Neural cell (in vitro differentiated cells): ENCODE data around the gene BTF3L4. TPM values are rescaled to one million over a fixed set of nuclear protein-coding genes. Genes with fewer than 3 reads are reported as not detected.

ENCODE experiments used
- H2AFZ ChIP-seq: fragments of 200-600, 300-800 bp; sonication (generic), shearing (Covaris generic); 2 replicates; pipeline ENCODE4 v1.6.0; 2014; ENCODE audit warnings: low read depth, mild to moderate bottlenecking, antibody characterized with exemption, low read length, moderate library complexity
- H3F3A ChIP-seq: fragments of 200-600 bp; shearing (Covaris generic); 2 replicates; pipeline ENCODE4 v1.6.1; 2016; ENCODE audit warnings: mild to moderate bottlenecking, moderate library complexity, mixed read lengths, antibody characterized with exemption, low read length; ENCODE audit not compliant: insufficient read depth, poor library complexity, severe bottlenecking
- H3K27ac ChIP-seq: fragments of 200-600, 300-800 bp; sonication (generic), shearing (Covaris generic); 2 replicates; pipeline ENCODE4 v1.5.1; 2014; ENCODE audit warnings: mild to moderate bottlenecking, low read length, moderate library complexity
- H3K27me3 ChIP-seq: fragments of 300-800, 200-600 bp; sonication (generic), shearing (Covaris generic); 2 replicates; pipeline ENCODE4 v1.6.0; 2014; ENCODE audit warnings: mild to moderate bottlenecking, low read depth, low read length, moderate library complexity; ENCODE audit not compliant: insufficient read depth
- H3K36me3 ChIP-seq: fragments of 300-800, 200-600 bp; sonication (generic), shearing (Covaris generic); 2 replicates; pipeline ENCODE4 v1.5.1; 2014; ENCODE audit warnings: mild to moderate bottlenecking, antibody characterized with exemption, low read length, moderate library complexity; ENCODE audit not compliant: insufficient read depth
- H3K4me2 ChIP-seq: fragments of 300-800, 200-600 bp; sonication (generic), shearing (Covaris generic); 2 replicates; pipeline ENCODE4 v1.6.0; 2014; ENCODE audit warnings: mild to moderate bottlenecking, low read length
- H3K4me3 ChIP-seq: fragments of 300-800, 200-600 bp; sonication (generic), shearing (Covaris generic); 2 replicates; pipeline ENCODE4 v1.5.1; 2014; ENCODE audit warnings: mild to moderate bottlenecking, low read length, moderate library complexity
- H3K79me2 ChIP-seq: fragments of 200-600 bp; shearing (Covaris generic); replicated peaks from 2 replicates; pipeline ENCODE4 v1.6.0; 2014; ENCODE audit warnings: mild to moderate bottlenecking, low read length, moderate library complexity; ENCODE audit not compliant: insufficient read depth
- H3K9ac ChIP-seq: fragments of 300-800, 200-600 bp; sonication (generic), shearing (Covaris generic); 2 replicates; pipeline ENCODE4 v1.6.1; 2016; ENCODE audit warnings: mild to moderate bottlenecking, low read length, mixed read lengths
- H3K9me2 ChIP-seq: fragments of 200-600 bp; shearing (Covaris generic); 2 replicates; pipeline ENCODE4 v1.6.1; 2016; ENCODE audit warnings: mild to moderate bottlenecking, low read length, mixed read lengths; ENCODE audit not compliant: insufficient read depth
- H3K9me3 ChIP-seq: fragments of 200-600, 300-800 bp; sonication (generic), shearing (Covaris generic); 2 replicates; pipeline ENCODE4 v1.6.1; 2016; ENCODE audit warnings: mild to moderate bottlenecking, mixed run types, low read length, moderate library complexity, mixed read lengths
- H4K20me1 ChIP-seq: fragments of 200-600 bp; shearing (Covaris generic); 2 replicates; pipeline ENCODE4 v1.6.1; 2016; ENCODE audit warnings: mild to moderate bottlenecking, mixed run types; ENCODE audit not compliant: insufficient read depth
- CTCF ChIP-seq: fragments of 450-650 bp; IDR thresholded peaks from 2 replicates; pipeline ENCODE4 v1.5.1; 2014; ENCODE audit warnings: antibody characterized with exemption, mild to moderate bottlenecking, moderate library complexity; ENCODE audit not compliant: poor library complexity, severe bottlenecking
- EP300 ChIP-seq: fragments of 450-650 bp; conservative IDR thresholded peaks from 2 replicates; pipeline ENCODE4 v1.6.1; 2014; ENCODE audit warnings: antibody characterized with exemption, mild to moderate bottlenecking, moderate library complexity; ENCODE audit not compliant: poor library complexity, severe bottlenecking
- EZH2 ChIP-seq: fragments of 200-600, 300-800 bp; shearing (Covaris generic), sonication (generic); IDR thresholded peaks from 2 replicates; pipeline ENCODE4 v1.6.1; 2014; ENCODE audit warnings: antibody characterized with exemption, low read length, borderline replicate concordance, mild to moderate bottlenecking; ENCODE audit not compliant: insufficient read depth, poor library complexity, severe bottlenecking
- MXI1 ChIP-seq: fragments of 450-650 bp; conservative IDR thresholded peaks from 2 replicates; pipeline ENCODE4 v1.6.1; 2014; ENCODE audit warnings: antibody characterized with exemption, mild to moderate bottlenecking; ENCODE audit not compliant: poor library complexity, severe bottlenecking
- POLR2AphosphoS5 ChIP-seq: IDR thresholded peaks from 2 replicates; pipeline ENCODE4 v1.6.1; 2012
- RAD21 ChIP-seq: fragments of 450-650 bp; conservative IDR thresholded peaks from 2 replicates; pipeline ENCODE4 v1.6.1; 2014; ENCODE audit warnings: antibody characterized with exemption, mild to moderate bottlenecking, moderate library complexity
- REST ChIP-seq: IDR thresholded peaks from 2 replicates; pipeline ENCODE4 v1.6.1; 2012; ENCODE audit warnings: borderline replicate concordance
- SMC3 ChIP-seq: fragments of 450-650 bp; conservative IDR thresholded peaks from 2 replicates; pipeline ENCODE4 v1.6.1; 2014; ENCODE audit warnings: antibody characterized with exemption, mild to moderate bottlenecking, moderate library complexity; ENCODE audit not compliant: poor library complexity
- TAF1 ChIP-seq: IDR thresholded peaks from 2 replicates; pipeline ENCODE4 v1.6.1; 2012; ENCODE audit warnings: low read depth
- polyA plus RNA-seq: library from polyadenylated mRNA; depleted of rRNA; stranded (reverse); fragments of >200 nt; gene quantifications from 2 replicates; pipeline ENCODE4 v1.2.3, GENCODE V29; 2014

The BTF3L4 gene
- polyA plus RNA-seq, 1 donor from 2014 or later, result 355 TPM

- Histone ChIP-seq H3K9me2 (no peaks in the 10 kb centered on the region), H3K27ac (peak within 1 kb of the TSS; percentile 97), H4K20me1 (no peaks in the 10 kb centered on the region), H2AFZ (peak within 1 kb of the TSS; percentile 98), H3K4me2 (peak within 1 kb of the TSS; percentile 75), H3F3A (no peaks in the 10 kb centered on the region), H3K36me3 (no peaks in the 10 kb centered on the region), H3K9me3 (no peaks in the 10 kb centered on the region), H3K9ac (peak within 1 kb of the TSS; percentile 76), H3K27me3 (no peaks in the 10 kb centered on the region), H3K4me3 (peak within 1 kb of the TSS; percentile 94), H3K79me2 (peaks cover 21% of the 10 kb centered on the region)
- peak; percentile 76 for TF ChIP-seq EP300
- peak; percentile 99 for TF ChIP-seq MXI1
- peak; percentile 45 for TF ChIP-seq TAF1
- peak; percentile 94 for TF ChIP-seq POLR2AphosphoS5
- no peak for TF ChIP-seq EZH2
- TF ChIP-seq RAD21, result peak; percentile 46
- no peak for TF ChIP-seq CTCF
- TF ChIP-seq REST, result peak; percentile 94
- peak; percentile 55 for TF ChIP-seq SMC3
These were observed 22.7 kb upstream of the BTF3L4 start, which contains the start of gene KTI12 for GRCh38 chr1:52033190-52034049. Gene KTI12 (minus strand): TSS chr1:52033810. CDS start chr1:52033761, 49 bp downstream.

DNA sequence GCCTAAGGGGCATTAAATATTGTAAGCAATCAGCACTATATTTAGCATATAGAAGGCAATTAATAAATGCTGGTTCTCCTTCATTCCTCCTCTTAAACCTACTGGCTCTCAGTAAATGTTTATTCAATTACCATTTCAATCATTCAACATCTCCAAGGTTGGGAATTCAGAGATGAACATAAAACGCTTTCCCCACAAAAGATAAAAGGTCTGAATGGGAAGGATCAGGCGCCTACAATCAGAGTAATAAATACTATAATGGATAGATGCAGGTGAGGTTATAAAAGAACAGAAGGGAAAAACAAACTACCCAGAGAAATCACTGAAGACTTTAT is 22.1 kb upstream of the BTF3L4 start:
- Histone ChIP-seq H3K4me3 (peak overlapping the region; percentile 94), H3K9me3 (no peaks in the 10 kb centered on the region), H2AFZ (peak overlapping the region; percentile 98), H3K4me2 (peak overlapping the region; percentile 75), H3K9me2 (no peaks in the 10 kb centered on the region), H3K27me3 (no peaks in the 10 kb centered on the region), H3K27ac (peak overlapping the region; percentile 97), H3K36me3 (no peaks in the 10 kb centered on the region), H3K9ac (peak overlapping the region; percentile 76), H4K20me1 (no peaks in the 10 kb centered on the region), H3F3A (no peaks in the 10 kb centered on the region), H3K79me2 (peaks cover 21% of the 10 kb centered on the region)
- no peak for TF ChIP-seq SMC3
- no peak for TF ChIP-seq EZH2
- no peak for TF ChIP-seq CTCF
- no peak for TF ChIP-seq RAD21
- TF ChIP-seq MXI1, result no peak
